HepG2 (cell line): ENCODE data around the gene PHYHIPL. TPM values are rescaled to one million over a fixed set of nuclear protein-coding genes. Genes with fewer than 3 reads are reported as not detected.
A peak's percentile ranks its signal among the peaks of the same experiment; 100 is the strongest.

Experiments
- ASH2L ChIP-seq: fragments of 300-600, 200-600 bp; sonication (generic); IDR thresholded peaks from 2 replicates; pipeline ENCODE4 v1.7.0; 2017; ENCODE audit warnings: low read depth, mild to moderate bottlenecking, moderate library complexity, mixed read lengths, low read length; ENCODE audit not compliant: insufficient read length
- BCL6 ChIP-seq: IDR thresholded peaks from 2 replicates; pipeline ENCODE4 v1.6.1; 2016; ENCODE audit warnings: missing genetic modification reagents, missing compliant biosample characterization
- CEBPB ChIP-seq: IDR thresholded peaks from 2 replicates; pipeline ENCODE4 v1.6.1; 2011; ENCODE audit warnings: low read depth, low read length, improper control_type of control experiment, borderline replicate concordance
- CEBPG ChIP-seq: IDR thresholded peaks from 2 replicates; pipeline ENCODE4 v1.6.1; 2016
- DBP ChIP-seq: sonication (generic); formaldehyde crosslinking; IDR thresholded peaks from 2 replicates; pipeline ENCODE4 v1.4.0; 2020; ENCODE audit warnings: missing genetic modification reagents; ENCODE audit errors: not compliant biosample characterization
- ELF3 ChIP-seq: IDR thresholded peaks from 2 replicates; pipeline ENCODE4 v1.6.1; 2016; ENCODE audit warnings: missing genetic modification reagents, missing compliant biosample characterization
- FOXK1 ChIP-seq: sonication (generic); formaldehyde crosslinking; IDR thresholded peaks from 2 replicates; pipeline ENCODE4 v1.4.0; 2020; ENCODE audit warnings: low read depth, missing genetic modification reagents, borderline replicate concordance
- FOXP4 ChIP-seq: sonication (generic); formaldehyde crosslinking; IDR thresholded peaks from 2 replicates; pipeline ENCODE4 v1.4.0; 2020; ENCODE audit warnings: missing genetic modification reagents
- GPBP1L1 ChIP-seq: sonication (generic); formaldehyde crosslinking; IDR thresholded peaks from 2 replicates; pipeline ENCODE4 v1.5.0; 2020; ENCODE audit warnings: mild to moderate bottlenecking, missing genetic modification reagents
- HBP1 ChIP-seq: IDR thresholded peaks from 2 replicates; pipeline ENCODE4 v1.6.1; 2016; ENCODE audit warnings: low read depth, control low read depth
- HMG20A ChIP-seq: IDR thresholded peaks from 2 replicates; pipeline ENCODE4 v1.6.1; 2016; ENCODE audit warnings: borderline replicate concordance
- MED1 ChIP-seq: sonication (generic); formaldehyde crosslinking; IDR thresholded peaks from 2 replicates; pipeline ENCODE4 v1.4.0; 2020; ENCODE audit warnings: missing genetic modification reagents
- MIXL1 ChIP-seq: IDR thresholded peaks from 2 replicates; pipeline ENCODE4 v1.6.1; 2016
- MXI1 ChIP-seq: IDR thresholded peaks from 3 replicates; pipeline ENCODE4 v1.6.1; 2012; ENCODE audit warnings: low read depth, low read length, inconsistent platforms, borderline replicate concordance
- NCOA2 ChIP-seq: sonication (generic); formaldehyde crosslinking; IDR thresholded peaks from 2 replicates; pipeline ENCODE4 v1.8.0; 2022; ENCODE audit warnings: inconsistent platforms
- NR2F6 ChIP-seq, 2 experiments: IDR thresholded peaks; 2 replicates each; pipeline ENCODE4 v1.6.1; 2016; ENCODE audit warnings: antibody characterized with exemption in 1 of 2, mild to moderate bottlenecking in 1 of 2
- PPARG ChIP-seq: conservative IDR thresholded peaks from 2 replicates; pipeline ENCODE4 v1.6.1; 2016; ENCODE audit warnings: missing biosample characterization, missing genetic modification reagents
- RXRB ChIP-seq: IDR thresholded peaks from 2 replicates; pipeline ENCODE4 v1.6.1; 2016; ENCODE audit warnings: borderline replicate concordance, missing genetic modification reagents, missing compliant biosample characterization
- SALL1 ChIP-seq: sonication (generic); formaldehyde crosslinking; IDR thresholded peaks from 2 replicates; pipeline ENCODE4 v1.8.0; 2022; ENCODE audit warnings: mild to moderate bottlenecking, missing genetic modification reagents
- SAP130 ChIP-seq: IDR thresholded peaks from 2 replicates; pipeline ENCODE4 v1.6.1; 2016; ENCODE audit warnings: low read depth
- SOX5 ChIP-seq: IDR thresholded peaks from 2 replicates; pipeline ENCODE4 v1.6.1; 2016; ENCODE audit warnings: borderline replicate concordance
- TARDBP ChIP-seq: sonication (generic); formaldehyde crosslinking; IDR thresholded peaks from 2 replicates; pipeline ENCODE4 v1.8.0; 2022; ENCODE audit warnings: mild to moderate bottlenecking, missing genetic modification reagents
- U2AF1 ChIP-seq: fragments of 200-400 bp; formaldehyde crosslinking; optimal IDR thresholded peaks from 2 replicates; pipeline ENCODE3; 2017; ENCODE audit warnings: mild to moderate bottlenecking, low read depth, low read length
- ZNF235 ChIP-seq: sonication (generic); formaldehyde crosslinking; IDR thresholded peaks from 2 replicates; pipeline ENCODE4 v1.8.1; 2023; ENCODE audit warnings: mild to moderate bottlenecking, missing genetic modification reagents, borderline replicate concordance
- ZNF274 ChIP-seq: sonication (generic); formaldehyde crosslinking; IDR thresholded peaks from 2 replicates; pipeline ENCODE4 v1.5.1; 2020; ENCODE audit warnings: mild to moderate bottlenecking, missing genetic modification reagents
- polyA plus RNA-seq, 8 experiments: library from polyadenylated mRNA; depleted of rRNA in 3 of 8; stranded (reverse) in 7 of 8; unstranded in 1 of 8; fragments of >200 nt; fragmentation: Illumina TruSeq in 4 of 8; extraction: Trizol in 4 of 8; gene quantifications; 2 replicates each; pipeline versions ENCODE4 v1.2.1 to v1.2.3, GENCODE V29; 2011 to 2016; ENCODE audit warnings: low read depth in 4 of 8, missing spikeins in 1 of 8, mixed read lengths in 1 of 8; ENCODE audit not compliant: insufficient read depth in 1 of 8
- total RNA-seq, 5 experiments: library from RNA; depleted of rRNA; stranded (reverse); fragments of >200 nt; fragmentation: Illumina TruSeq; extraction: Trizol; gene quantifications; 2 replicates each; pipeline ENCODE4 v1.2.3, GENCODE V29; 2016; ENCODE audit warnings: low read depth in 1 of 5
- TF ChIP-seq, protein P1 (sequence below): IDR thresholded peaks from 2 replicates; pipeline ENCODE4 v1.6.1; 2016; ENCODE audit warnings: low read depth

The PHYHIPL gene
- total and polyA plus RNA-seq, 2 of the 13 experiments (the other 11 are each of a cell fraction or from before 2014, with no cell fraction given) = 40.6 to 78.5 TPM

DNA sequence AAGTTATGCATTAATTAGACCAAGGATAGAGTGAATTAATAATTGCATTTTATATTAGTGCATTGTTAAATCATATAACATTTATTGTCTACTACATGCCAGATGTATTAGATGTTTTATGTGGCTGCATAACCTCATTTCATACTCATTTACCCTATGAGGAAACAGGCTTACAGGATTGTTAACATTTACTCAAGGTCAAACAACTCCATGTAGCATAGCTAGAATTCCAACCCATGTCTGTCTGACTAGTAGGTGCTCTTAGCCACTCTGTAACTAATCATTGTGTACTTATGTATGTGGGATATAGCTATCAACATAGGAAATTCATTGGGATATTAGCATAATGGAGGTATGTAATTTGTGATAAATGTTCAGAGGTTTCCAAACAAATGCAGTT, 46.3 kb downstream of the PHYHIPL start (continued):
- TF ChIP-seq FOXK1 (CRISPR knock-in tag) = 0 out of 2 replicates have a peak, but pooled peaks have one; percentile 33
- no peak for TF ChIP-seq HBP1 (CRISPR knock-in tag)
- peak; percentile 54 for TF ChIP-seq CEBPG (CRISPR knock-in tag)
- TF ChIP-seq SALL1 (CRISPR knock-in tag) = peak; percentile 29; the same call in 1 of the 2 replicates
- no peak for TF ChIP-seq ZNF274 (CRISPR knock-in tag)
- TF ChIP-seq RXRB (CRISPR knock-in tag) = peak; percentile 56
- TF ChIP-seq MED1 = 0 out of 2 replicates have a peak, but pooled peaks have one; percentile 16
- TF ChIP-seq BCL6 (CRISPR knock-in tag) = peak; percentile 53
- TF ChIP-seq NCOA2 (CRISPR knock-in tag) = peak; percentile 61; the same call in 1 of the 2 replicates
- TF ChIP-seq, protein P1, sequence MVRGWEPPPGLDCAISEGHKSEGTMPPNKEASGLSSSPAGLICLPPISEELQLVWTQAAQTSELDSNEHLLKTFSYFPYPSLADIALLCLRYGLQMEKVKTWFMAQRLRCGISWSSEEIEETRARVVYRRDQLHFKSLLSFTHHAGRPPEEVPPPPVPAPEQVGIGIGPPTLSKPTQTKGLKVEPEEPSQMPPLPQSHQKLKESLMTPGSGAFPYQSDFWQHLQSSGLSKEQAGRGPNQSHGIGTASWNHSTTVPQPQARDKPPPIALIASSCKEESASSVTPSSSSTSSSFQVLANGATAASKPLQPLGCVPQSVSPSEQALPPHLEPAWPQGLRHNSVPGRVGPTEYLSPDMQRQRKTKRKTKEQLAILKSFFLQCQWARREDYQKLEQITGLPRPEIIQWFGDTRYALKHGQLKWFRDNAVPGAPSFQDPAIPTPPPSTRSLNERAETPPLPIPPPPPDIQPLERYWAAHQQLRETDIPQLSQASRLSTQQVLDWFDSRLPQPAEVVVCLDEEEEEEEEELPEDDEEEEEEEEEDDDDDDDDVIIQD (CRISPR knock-in tag) = peak; percentile 84; the same call in 1 of the 2 replicates
- peak; percentile 56 for TF ChIP-seq SOX5 (CRISPR knock-in tag)
- TF ChIP-seq PPARG (CRISPR knock-in tag) = 0 out of 2 replicates have a peak, but pooled peaks have one; percentile 26
- no peak for TF ChIP-seq DBP (CRISPR knock-in tag)
- peak; percentile 23; the same call in 1 of the 2 replicates for TF ChIP-seq NR2F6 (IDR thresholded peaks at IDR 0.05)
- TF ChIP-seq NR2F6 (CRISPR knock-in tag; IDR thresholded peaks at IDR 0.05) = 0 out of 2 replicates have a peak, but pooled peaks have one; percentile 17
- peak; percentile 73; the same call in 1 of the 2 replicates for TF ChIP-seq HMG20A (CRISPR knock-in tag)
- TF ChIP-seq U2AF1 = no peak
- TF ChIP-seq SAP130 = peak; percentile 57
- no peak for TF ChIP-seq MXI1
- TF ChIP-seq GPBP1L1 (CRISPR knock-in tag) = no peak
- TF ChIP-seq ELF3 (CRISPR knock-in tag) = peak; percentile 72
- TF ChIP-seq ASH2L = peak; percentile 40
- 0 out of 2 replicates have a peak, but pooled peaks have one; percentile 16 for TF ChIP-seq CEBPB
- TF ChIP-seq MIXL1 (CRISPR knock-in tag) = peak; percentile 77; the same call in 1 of the 2 replicates
- peak; percentile 41; the same call in 1 of the 2 replicates for TF ChIP-seq TARDBP
- TF ChIP-seq FOXP4 (CRISPR knock-in tag) = peak; percentile 50
- no peak for TF ChIP-seq ZNF235 (CRISPR knock-in tag)
